T-helper 22 cell (primary cell): Measurements from ENCODE around the gene ADAMTS5.

Source experiments
- DNase-seq: peaks from one replicate; pipeline ENCODE4 v3.0.0-alpha.2; 2020; ENCODE audit warnings: low read depth

The ADAMTS5 gene

GRCh38 chr21:26887251-26887650, 79.6 kb downstream of the ADAMTS5 start:
- no peak for DNase-seq

- no peak for DNase-seq
These were observed 82.5 kb downstream of the ADAMTS5 start for GRCh38 chr21:26884436-26884835.

GRCh38 chr21:26883768-26884167, 83.1 kb downstream of the ADAMTS5 start:
- no peak for DNase-seq

DNA sequence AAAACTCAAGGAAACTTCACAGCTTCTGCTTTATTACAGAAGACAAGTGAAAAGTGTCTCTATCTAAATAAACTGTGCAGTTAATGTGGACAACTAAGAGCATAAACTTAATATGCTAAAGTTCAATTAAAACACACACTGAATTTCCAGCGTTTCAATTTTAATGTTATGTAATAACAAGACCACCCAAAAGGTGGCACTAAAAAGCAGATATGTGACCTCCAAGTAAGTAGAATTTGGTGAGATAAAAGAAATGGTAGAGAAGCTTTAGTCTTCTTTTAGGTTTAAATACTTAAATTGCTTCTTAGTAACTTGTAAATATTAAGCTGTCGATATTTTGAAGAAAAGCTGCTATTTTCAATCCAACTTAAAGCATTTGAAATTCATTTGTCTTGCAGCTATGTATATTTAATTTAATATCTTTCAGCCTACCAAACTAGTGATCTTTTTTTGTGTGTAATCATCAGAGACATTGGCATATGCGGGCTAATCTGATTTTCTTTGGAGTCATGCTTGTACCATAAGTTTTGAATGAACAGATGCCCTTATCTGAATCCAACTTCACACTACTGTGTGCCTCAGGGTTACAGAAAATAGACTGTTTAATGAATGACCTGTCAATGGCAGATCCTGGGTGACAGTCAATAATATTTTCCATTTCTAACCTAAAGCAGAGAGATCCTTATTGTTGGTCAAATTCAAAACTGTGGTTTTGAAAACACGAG, 85.2 kb downstream of the ADAMTS5 start:
- no peak for DNase-seq

GRCh38 chr21:26877018-26877417, 89.9 kb downstream of the ADAMTS5 start:
- DNase-seq, result no peak

GRCh38 chr21:26874347-26874746, 92.5 kb downstream of the ADAMTS5 start:
- no peak for DNase-seq
